Glomerular visceral epithelial cell (primary cell): ENCODE results near the gene IRF5.

Source experiments
- DNase-seq: peaks from one replicate; pipeline ENCODE4 v3.0.0-alpha.2; 2016; ENCODE audit errors: extremely low spot score

IRF5 gene

GRCh38 chr7:128937647-128938543, at the start of gene IRF5:
TSS of gene IRF5 (plus strand) at chr7:128937927. CDS start at chr7:128942082, 4,155 bp downstream.
- peak; percentile 48 for DNase-seq

- no peak for DNase-seq
Measured at GRCh38 chr7:128888039-128888755, 49.5 kb upstream of the IRF5 start.

DNA sequence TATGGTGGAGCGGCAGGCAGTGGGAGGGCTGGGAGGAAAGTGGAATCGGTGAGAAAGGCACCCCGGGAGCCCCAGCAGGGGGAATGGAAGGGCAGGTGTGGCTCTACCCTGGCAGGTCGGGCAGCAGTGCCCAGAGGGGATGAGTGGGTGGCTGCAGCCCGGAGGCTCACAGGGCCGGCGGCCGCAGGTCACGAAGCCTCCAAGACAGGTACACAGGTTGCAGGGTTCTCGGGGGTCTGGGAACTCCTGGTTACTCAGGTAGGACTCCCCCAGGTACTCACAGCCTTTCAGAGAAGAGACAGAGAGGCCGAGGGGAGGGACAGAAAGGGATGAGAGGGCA, 49.0 kb upstream of the IRF5 start:
- no peak for DNase-seq

- DNase-seq: no peak
Measured at GRCh38 chr7:128889121-128889520, 48.6 kb upstream of the IRF5 start.

DNA sequence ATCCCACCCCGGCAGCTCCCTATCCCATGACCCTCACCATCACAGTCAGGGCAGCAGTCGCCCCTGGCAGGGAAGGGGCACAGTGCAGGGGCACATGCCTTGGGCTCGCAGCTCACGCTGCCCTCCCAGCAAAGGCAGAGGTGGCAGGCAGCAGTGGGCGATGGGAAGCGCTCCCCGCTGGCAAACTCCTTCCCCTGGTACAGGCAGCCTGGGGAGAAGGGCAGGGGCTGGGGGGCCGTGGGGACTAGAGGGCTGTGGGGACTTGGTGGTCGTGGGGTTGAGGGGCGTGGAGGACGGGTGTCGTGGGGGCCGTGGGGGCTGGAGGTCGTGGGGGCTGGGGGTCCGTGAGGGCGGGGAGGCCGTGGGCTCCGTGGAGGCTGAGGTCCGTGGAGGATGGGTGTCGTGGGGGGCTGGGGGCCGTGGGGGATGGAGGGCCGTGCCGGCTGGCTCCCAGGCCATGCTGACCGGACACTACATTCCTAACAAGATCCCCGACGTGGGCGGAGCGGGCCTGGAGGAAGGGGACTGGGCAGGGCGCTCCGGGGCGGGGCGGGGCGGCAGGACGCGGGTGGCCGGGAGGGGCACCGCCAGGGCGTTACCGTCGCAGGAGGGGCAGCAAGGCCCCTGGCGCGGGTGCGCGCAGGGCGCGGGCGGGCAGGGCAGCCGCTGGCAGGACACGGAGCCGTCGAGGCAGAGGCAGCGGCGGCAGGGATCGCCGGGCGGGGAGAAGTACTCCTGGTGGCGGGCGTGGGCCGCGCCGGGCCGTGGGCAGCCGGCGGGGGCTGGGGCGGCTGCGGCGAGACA, 47.2 kb upstream of the IRF5 start:
- no peak for DNase-seq

- DNase-seq: no peak
Measured at GRCh38 chr7:128891110-128891941, 46.4 kb upstream of the IRF5 start.

DNA sequence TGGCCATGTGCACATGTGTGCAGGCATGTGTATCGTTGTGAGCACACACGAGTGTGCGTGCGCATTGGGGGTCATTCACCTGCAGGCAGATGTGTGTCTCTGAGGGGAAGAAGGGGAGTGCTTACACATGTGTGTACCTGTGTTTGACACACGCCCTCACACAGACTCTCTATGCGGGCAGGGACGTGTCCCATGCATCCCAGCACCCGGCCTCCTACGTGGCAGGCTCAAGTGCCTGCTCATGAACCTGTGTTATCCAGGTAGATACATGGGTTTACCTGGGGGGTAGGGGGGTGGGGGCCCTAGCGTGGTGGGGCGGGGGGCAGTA, 45.8 kb upstream of the IRF5 start:
- no peak for DNase-seq

DNA sequence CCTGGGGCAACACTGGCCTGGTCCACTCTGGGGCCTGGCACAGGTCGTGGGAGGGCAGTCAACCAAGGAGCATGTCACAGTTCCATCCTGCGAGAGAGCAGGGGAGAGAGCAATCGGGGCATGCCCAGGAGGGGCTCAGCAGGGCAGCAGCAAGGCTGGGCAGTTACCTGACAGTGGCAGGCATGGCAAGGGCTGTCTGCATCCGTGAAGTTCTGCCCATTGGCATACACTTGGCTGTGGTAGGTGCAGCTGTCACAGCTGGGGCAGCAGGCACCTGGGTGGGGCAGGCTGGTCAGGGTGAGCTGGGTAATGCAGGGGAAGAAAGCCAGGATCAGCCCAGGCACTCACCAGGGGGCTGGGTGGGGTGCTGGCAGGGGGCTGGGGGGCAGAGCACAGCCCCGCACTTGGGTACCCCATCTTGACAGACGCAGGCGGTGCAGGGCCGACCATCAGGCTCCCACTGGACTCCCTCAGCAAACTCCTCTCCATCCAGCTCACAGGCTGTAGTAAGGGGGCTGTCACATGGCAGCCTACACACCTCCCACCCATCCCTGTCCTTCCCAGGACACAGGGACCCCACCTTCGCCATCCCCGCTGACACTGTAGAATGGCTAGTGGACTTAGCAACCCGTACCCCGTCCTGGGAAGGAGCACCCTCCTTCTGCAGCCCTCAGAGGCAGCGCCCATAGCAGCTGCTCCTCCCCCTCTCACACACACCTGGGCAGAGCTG, 45.0 kb upstream of the IRF5 start:
- DNase-seq: no peak

DNA sequence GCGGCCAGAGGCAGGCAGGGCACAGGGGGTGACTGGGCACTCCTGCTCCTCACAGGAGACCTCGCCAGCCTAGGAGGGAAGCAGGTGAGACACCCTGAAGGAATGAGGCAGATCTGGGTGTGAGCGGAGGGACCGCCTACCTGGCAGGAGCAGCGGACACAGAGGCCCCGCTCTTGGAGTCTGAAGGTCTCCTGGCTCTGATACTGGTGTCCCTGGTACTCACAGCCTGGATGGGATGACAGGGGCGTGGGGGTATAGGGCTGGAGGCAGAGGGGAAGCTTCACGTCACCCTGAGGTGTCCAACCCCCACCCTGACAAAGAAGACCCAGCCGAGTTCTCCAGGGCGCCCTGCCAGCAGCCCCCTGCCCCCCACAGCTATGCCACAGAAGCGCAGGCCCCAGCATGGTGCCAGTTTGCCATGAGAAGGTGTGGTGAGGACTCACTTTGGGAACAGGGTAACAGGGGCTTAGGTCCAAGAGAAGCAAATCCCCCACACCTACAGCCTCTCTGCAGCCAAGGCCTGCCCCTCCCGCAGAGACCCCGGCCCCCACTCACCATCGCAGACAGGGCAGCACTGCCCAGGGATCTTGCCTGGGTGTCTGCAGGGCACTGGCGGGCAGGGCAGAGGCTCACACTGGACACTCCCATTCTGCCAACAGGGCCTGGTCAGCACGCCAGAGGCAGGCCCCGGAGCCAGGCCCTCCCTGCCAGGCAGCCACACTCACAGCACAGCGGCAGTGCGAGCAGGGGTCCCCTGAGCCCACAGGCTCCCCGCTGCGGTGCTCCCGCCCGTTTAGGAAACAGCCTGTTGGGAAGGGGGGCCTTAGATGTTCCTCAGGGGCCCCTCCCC, 44.3 kb upstream of the IRF5 start:
- DNase-seq: no peak

DNA sequence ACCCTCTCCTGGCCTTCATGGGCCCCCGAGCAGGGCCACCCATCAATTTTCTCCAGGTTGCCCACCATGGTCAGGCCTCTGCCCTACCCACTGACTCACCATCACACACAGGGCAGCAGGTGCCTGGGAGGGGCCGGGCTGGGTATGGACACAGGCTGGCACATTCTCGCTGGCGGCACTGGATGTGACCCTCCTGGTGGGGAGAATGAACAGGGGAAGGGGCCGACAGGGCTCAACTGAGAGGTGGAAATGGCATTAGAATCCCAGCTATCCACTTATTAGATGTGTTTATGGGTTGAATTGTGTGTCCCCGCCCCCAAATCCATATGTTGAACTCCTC, 43.7 kb upstream of the IRF5 start:
- no peak for DNase-seq

DNA sequence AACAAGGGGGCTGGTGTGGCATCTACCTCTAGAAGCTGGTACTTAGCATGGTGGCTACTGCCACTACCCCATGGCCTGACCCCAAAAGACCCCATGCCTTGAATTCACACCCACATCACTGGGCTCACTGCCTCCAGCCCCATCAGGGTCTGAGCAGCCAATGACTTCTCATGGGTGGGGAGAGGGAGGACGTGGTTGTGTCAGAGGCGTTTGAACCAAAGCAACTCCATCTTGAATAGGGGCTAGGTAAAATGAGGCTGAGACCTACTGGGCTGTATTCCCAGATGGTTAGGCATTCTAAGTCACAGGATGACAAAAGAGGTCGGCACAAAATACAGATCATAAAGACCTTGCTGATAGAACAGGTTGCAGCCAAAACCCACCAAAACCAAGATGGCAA, 42.4 kb upstream of the IRF5 start:
- no peak for DNase-seq

DNA sequence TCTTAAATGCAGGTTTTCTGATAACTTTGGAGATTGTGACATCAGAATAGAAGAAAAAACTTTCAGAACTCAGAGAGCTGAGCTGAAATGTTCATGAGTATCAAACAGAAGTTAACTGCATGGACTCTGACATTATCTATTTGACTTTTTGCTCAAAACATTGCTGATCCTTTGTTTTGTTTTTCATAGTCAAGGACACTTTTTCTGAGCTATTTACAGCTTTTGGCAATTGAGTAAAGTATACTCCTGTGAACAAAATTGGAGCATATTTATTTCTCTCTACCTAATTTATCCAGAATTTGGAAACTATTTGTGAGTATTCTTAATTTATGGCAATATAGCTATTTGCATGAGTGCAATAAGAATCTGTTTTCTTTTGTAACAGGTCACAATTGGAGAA, 38.3 kb upstream of the IRF5 start:
- DNase-seq: no peak

GRCh38 chr7:128900237-128900636, 37.5 kb upstream of the IRF5 start:
- no peak for DNase-seq

DNA sequence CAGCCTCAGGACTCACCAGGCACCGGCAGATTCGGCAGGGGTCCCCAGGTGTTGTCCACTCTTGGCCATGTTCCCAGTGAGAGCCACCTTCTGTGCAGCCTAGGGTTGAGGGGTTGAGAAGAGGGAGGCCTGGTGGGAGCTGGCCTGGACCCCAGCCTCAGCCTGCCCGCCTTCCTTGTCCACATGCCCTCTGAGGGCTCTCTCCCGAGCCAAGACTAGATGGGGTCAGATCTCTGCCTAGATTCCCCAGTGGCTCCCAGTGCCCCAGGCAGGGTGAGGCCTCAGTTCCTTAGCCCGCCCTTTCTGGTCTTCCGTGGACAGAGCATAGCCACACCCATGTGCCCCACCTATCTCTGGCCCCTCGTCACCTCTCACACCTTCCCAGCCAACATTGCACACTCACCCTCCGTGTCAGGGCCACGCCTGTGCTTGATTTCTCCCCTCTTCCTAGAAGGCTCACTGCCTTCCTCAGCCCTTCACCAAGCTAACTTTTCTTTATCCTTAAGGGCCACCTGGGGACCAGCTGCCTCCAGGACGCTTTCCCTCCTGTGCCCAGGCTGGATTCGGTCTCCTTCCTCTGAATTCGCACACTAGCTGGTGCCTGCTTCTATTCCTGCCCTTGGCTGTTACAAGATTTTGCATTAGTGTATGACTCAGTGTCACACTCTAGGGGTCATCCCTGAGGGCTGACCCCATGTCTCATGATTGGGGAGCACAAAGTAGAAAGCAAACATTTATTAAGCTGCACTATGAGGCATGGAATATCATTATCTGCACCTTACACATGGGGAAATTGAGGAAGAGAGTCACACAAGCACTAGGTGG, 34.8 kb upstream of the IRF5 start:
- DNase-seq: no peak

DNA sequence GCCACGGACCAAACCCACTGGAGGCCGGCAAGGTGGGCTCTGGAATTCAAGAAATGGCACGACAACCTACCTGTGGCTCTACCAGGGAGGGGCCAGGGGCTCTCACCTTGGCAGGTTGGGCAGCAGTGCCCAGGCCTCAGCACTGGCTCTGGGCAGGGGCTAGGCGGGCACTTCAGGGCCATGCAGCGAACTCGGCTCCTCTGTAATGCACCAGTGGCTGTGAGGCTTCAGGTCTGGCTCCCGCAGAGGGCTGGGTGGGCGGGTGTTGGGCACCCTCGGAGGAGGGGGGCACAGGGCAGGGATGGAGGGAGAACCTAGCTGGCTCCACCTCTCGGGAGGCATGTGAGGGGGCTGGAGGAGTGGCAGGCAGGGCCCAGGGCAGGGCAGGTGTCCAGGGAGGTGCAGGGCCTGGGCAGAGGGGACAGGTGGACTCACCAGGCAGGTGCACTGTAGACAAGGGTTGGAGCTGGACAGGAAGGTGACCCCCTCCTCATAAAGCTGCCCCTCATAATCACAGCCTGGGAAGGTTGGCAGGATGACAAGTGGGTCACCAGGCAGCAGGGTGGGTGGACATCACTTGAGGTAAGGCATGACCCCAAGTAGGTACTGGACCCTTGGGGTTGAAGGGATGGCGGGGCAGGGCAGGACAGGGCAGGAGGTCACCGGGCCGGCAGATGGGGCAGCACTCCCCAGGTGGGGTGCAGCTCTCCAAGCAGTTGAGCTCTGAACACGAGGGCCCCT, 33.9 kb upstream of the IRF5 start:
- no peak for DNase-seq

- peak; percentile 51 for DNase-seq
Measured at GRCh38 chr7:128904381-128905197, 33.1 kb upstream of the IRF5 start.

DNA sequence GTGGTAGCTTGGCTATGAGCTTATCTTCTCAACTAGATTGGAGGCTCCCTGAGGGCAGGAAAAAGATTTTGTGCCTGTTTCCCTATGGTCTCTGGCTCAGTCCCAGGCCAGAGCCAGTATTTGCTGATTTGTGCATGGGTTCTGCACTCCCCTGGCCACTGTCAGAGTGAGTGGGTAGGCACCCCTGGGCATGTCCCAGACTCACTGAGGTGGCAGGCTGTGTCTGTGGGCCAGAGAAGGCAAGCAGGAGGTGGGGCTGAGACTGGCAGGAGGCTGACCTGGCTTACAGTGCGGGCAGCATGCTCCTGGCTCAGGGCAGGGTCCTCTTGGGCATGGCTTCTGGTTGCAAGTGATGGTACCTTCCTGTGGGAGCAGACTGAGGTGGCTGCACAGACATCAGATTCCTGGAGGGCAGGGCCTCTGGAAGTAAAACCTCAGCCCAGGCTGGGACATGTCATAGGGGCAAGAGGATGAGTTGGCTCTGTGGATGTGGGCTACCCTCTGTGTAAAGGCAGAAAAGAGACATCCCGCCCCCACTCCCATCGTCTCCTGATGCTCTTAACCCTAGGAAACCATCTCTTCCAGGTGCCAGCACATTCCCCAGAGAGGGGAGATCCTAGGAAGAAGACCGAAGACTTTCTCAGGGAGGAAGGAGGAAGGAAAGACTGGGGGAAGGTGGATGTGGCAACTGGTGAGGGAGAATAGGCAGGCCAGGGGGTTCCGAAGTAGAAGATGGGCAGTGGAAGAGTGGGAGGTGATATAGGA, 31.5 kb upstream of the IRF5 start:
- no peak for DNase-seq
